HL-60/S4 (cell line): Measurements from ENCODE around the gene PROM2.

Experiments
- in situ Hi-C: fragments of 300-500 bp; cut with MboI; formaldehyde crosslinking; loops from 2 replicates; pipeline ENCODE4 v1.14.3; 2022; ENCODE audit warnings: low sequenced_read_pairs

PROM2 gene

GRCh38 chr2:95319481-95320343 lies 45.5 kb downstream of the PROM2 start:
- in situ Hi-C loops = no loop called here

- in situ Hi-C loops = no loop called here
Measured at GRCh38 chr2:95320344-95320712, 46.1 kb downstream of the PROM2 start.

- in situ Hi-C loops = no loop called here
Measured at GRCh38 chr2:95320986-95321767, 46.9 kb downstream of the PROM2 start.

GRCh38 chr2:95323347-95324155 lies 49.3 kb downstream of the PROM2 start:
- in situ Hi-C loops = no loop called here

GRCh38 chr2:95325026-95325425 lies 50.8 kb downstream of the PROM2 start:
- in situ Hi-C loops = no loop called here

- in situ Hi-C loops = no loop called here
Measured at GRCh38 chr2:95325590-95326432, 51.6 kb downstream of the PROM2 start.

- in situ Hi-C loops = no loop called here
Measured at GRCh38 chr2:95326433-95327140, 52.3 kb downstream of the PROM2 start.

GRCh38 chr2:95327861-95328260 lies 53.6 kb downstream of the PROM2 start:
- in situ Hi-C loops = no loop called here

GRCh38 chr2:95328358-95329125 lies 54.3 kb downstream of the PROM2 start:
- in situ Hi-C loops = no loop called here

- in situ Hi-C loops = no loop called here
Measured at GRCh38 chr2:95329401-95329800, 55.2 kb downstream of the PROM2 start.

- in situ Hi-C loops = no loop called here
Measured at GRCh38 chr2:95329891-95330793, 55.9 kb downstream of the PROM2 start.

GRCh38 chr2:95330794-95331338 lies 56.6 kb downstream of the PROM2 start:
- in situ Hi-C loops = no loop called here

- in situ Hi-C loops = no loop called here
Measured at GRCh38 chr2:95331606-95332005, 57.4 kb downstream of the PROM2 start.

- in situ Hi-C loops = no loop called here
Measured at GRCh38 chr2:95332036-95332435, 57.8 kb downstream of the PROM2 start.

GRCh38 chr2:95333056-95333455 lies 58.8 kb downstream of the PROM2 start:
- in situ Hi-C loops = no loop called here

GRCh38 chr2:95333888-95334338 lies 59.7 kb downstream of the PROM2 start:
- in situ Hi-C loops = no loop called here

GRCh38 chr2:95334916-95335641 lies 60.8 kb downstream of the PROM2 start:
- in situ Hi-C loops = no loop called here
